ENCODE results near the gene MXRA8. TPM values are rescaled to one million over a fixed set of nuclear protein-coding genes. Genes with fewer than 3 reads are reported as not detected.

The MXRA8 gene
- total and polyA plus RNA-seq, 2 donors from 2014 or later, result 26.0 to 64.7 TPM

GRCh38 chr1:1329304-1330210 is 28.8 kb downstream of the MXRA8 start:
- intact Hi-C loops (cut with DNase I), result no loop called here
- TF ChIP-seq CTCF (IDR thresholded peaks at IDR 0.05; ENCODE audit: borderline replicate concordance, extremely low read depth, insufficient read depth), result no peak
- H3K9me3 ChIP-seq (ENCODE audit: control insufficient read depth in 2 of 3, insufficient read depth in 1 of 3, low read length in 3 of 3), result peaks cover 0 to 1% (median 0%) of the 10 kb centered on the region in 3 donors
- peak overlapping the region in 1 of 3 donors; percentile 4 for H3K4me3 ChIP-seq (ENCODE audit: low read length in 3 of 3)
- no peak for DNase-seq
- no peaks in the 10 kb centered on the region for H3K27me3 ChIP-seq (ENCODE audit: control insufficient read depth, insufficient read depth, low read length)
- H3K4me1 ChIP-seq (ENCODE audit: control insufficient read depth in 2 of 3, insufficient read depth in 2 of 3, low read depth in 1 of 3, low read length in 3 of 3), result peaks cover 0 to 20% (median 6%) of the 10 kb centered on the region in 3 donors
- peaks cover 0 to 2% (median 0%) of the 10 kb centered on the region in 3 donors for H3K36me3 ChIP-seq (ENCODE audit: control insufficient read depth in 2 of 3, insufficient read depth in 3 of 3, low read length in 3 of 3)
- no peak for FAIRE-seq
- no peak overlapping the region for H3K27ac ChIP-seq (ENCODE audit: low read depth in 2 of 2, low read length in 2 of 2)
- H3K9ac ChIP-seq (ENCODE audit: low read length in 3 of 3), result no peak overlapping the region

- Histone ChIP-seq H3K9ac (ENCODE audit: low read length in 3 of 3) (no peak overlapping the region), H3K9me3 (ENCODE audit: control insufficient read depth in 2 of 3, insufficient read depth in 1 of 3, low read length in 3 of 3) (peaks cover 0 to 1% (median 0%) of the 10 kb centered on the region in 3 donors), H3K27me3 (ENCODE audit: control insufficient read depth, insufficient read depth, low read length) (no peaks in the 10 kb centered on the region), H3K4me3 (ENCODE audit: low read length in 3 of 3) (no peak overlapping the region), H3K27ac (ENCODE audit: low read depth in 2 of 2, low read length in 2 of 2) (no peak overlapping the region), H3K36me3 (ENCODE audit: control insufficient read depth in 2 of 3, insufficient read depth in 3 of 3, low read length in 3 of 3) (peaks cover 0 to 2% (median 0%) of the 10 kb centered on the region in 3 donors), H3K4me1 (ENCODE audit: control insufficient read depth in 2 of 3, insufficient read depth in 2 of 3, low read depth in 1 of 3, low read length in 3 of 3) (peaks cover 0 to 20% (median 6%) of the 10 kb centered on the region in 3 donors)
- no peak for TF ChIP-seq CTCF (IDR thresholded peaks at IDR 0.05; ENCODE audit: borderline replicate concordance, extremely low read depth, insufficient read depth)
- DNase-seq, result no peak
- intact Hi-C loops (cut with DNase I), result no loop called here
- no peak for FAIRE-seq
Measured at GRCh38 chr1:1328254-1328653, 30.1 kb downstream of the MXRA8 start.

- no peaks in the 10 kb centered on the region for H3K27me3 ChIP-seq (ENCODE audit: control insufficient read depth, insufficient read depth, low read length)
- no peak overlapping the region for H3K27ac ChIP-seq (ENCODE audit: low read depth in 2 of 2, low read length in 2 of 2)
- H3K9me3 ChIP-seq (ENCODE audit: control insufficient read depth in 2 of 3, insufficient read depth in 1 of 3, low read length in 3 of 3), result peaks cover 0 to 1% (median 0%) of the 10 kb centered on the region in 3 donors
- FAIRE-seq, result no peak
- H3K4me3 ChIP-seq (ENCODE audit: low read length in 3 of 3), result no peak overlapping the region
- peaks cover 0 to 23% (median 11%) of the 10 kb centered on the region in 3 donors for H3K4me1 ChIP-seq (ENCODE audit: control insufficient read depth in 2 of 3, insufficient read depth in 2 of 3, low read depth in 1 of 3, low read length in 3 of 3)
- peaks cover 0 to 2% (median 0%) of the 10 kb centered on the region in 3 donors for H3K36me3 ChIP-seq (ENCODE audit: control insufficient read depth in 2 of 3, insufficient read depth in 3 of 3, low read length in 3 of 3)
- no peak for TF ChIP-seq CTCF (IDR thresholded peaks at IDR 0.05; ENCODE audit: borderline replicate concordance, extremely low read depth, insufficient read depth)
- intact Hi-C loops (cut with DNase I), result no loop called here
- DNase-seq, result no peak
- H3K9ac ChIP-seq (ENCODE audit: low read length in 3 of 3), result no peak overlapping the region
Measured at GRCh38 chr1:1327291-1327690, 31.1 kb downstream of the MXRA8 start.

Data from kidney (tissue), 14 donors.